HG02610 (cell line): ENCODE measurements around the gene GRIP1.

Experiments
- ATAC-seq: cut with Tn5 transposase; IDR thresholded peaks from one replicate; pipeline ENCODE4 v1.9.1; 2021; ENCODE audit warnings: mild to moderate bottlenecking, moderate library complexity; ENCODE audit not compliant: unreplicated experiment

The GRIP1 gene

GRCh38 chr12:66398931-66399910 lies 279.7 kb downstream of the GRIP1 start:
- no peak for ATAC-seq

GRCh38 chr12:66397574-66398290 lies 281.1 kb downstream of the GRIP1 start:
- no peak for ATAC-seq

DNA sequence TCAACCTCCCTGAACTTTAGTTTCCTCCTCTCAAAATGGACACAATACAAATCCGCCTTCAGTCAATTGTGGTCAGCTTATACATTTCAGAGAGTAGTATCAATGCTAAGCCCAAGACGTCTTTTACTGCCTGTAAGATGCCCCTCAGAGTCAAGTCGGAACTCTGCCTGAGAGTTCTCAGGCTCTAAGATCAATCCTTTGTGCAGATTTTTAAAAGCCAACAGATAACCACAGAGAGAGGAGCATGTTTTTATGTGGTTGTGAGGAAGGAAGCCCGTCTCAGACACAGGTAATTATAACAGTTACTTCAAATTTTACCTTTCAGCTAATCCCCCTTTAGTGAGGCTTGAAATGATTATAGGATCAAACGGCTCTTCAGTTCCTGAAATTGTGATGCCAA lies 285.0 kb downstream of the GRIP1 start:
- no peak for ATAC-seq

DNA sequence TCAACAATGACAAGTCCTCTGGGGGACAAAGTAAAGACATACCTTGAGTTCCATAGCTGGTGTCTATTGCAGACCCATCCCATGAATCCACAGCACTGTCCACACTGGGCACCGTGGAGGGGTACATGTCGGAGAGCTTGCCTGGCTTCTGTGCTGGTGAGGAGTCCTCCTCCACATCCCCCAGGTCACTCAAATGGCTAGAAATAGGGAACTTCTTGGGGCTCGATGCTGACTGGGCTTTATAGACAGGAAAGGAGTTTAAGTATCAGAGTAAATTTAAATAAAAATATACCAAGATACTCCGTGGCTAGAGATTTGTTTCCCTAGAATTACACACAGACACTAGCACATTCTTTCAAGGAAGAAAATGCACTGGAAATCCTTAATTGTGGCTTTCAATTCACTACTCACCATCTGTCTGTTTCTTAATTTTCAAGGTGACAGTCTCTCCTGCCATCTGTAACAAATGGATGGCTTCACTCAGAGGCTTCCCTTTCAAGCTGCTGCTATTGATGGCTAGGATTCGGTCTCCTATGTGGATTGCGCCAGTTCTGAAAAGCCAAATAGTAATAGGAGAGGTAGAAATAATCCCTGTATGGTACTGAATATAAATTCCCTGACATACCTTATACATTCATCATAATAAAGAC lies 286.5 kb downstream of the GRIP1 start:
- no peak for ATAC-seq

DNA sequence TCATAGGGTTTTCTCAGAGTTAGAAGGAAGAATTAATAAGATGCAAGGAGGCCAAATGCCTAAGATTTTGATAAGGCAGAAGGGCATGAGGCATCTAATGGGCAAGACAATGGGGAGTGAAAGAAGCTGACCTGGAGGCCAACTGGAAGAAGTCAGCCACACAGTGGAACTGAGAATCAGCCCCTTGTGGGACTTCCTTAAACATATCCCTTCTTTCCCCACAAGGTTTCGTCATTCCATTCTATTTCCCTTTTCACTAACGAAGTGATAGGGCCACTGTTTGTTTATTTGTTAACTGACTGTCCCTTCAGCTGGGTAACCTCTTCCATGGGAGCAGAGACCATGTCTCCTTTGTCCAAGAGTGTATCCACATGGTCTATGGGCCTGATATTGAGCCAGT lies 290.4 kb downstream of the GRIP1 start:
- ATAC-seq = no peak

DNA sequence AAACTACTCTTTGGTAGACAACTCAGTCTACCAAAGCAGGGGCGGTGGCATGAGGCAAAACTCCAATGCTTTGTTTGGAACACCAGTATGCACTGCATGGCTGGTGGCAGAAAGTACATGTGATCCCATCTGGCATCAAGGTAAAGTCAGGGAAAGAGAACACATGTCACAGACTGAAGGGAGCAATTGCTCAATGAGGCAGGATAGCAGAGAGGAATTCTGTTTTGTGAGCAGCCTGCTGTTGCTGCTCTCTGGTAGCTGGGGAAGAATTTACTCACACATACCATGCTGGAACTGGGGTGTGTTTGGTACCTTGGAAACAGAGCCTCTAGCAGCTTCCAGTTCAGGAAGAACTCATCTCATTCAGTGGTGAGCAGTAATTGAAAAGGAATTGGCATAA lies 291.8 kb downstream of the GRIP1 start:
- no peak for ATAC-seq

DNA sequence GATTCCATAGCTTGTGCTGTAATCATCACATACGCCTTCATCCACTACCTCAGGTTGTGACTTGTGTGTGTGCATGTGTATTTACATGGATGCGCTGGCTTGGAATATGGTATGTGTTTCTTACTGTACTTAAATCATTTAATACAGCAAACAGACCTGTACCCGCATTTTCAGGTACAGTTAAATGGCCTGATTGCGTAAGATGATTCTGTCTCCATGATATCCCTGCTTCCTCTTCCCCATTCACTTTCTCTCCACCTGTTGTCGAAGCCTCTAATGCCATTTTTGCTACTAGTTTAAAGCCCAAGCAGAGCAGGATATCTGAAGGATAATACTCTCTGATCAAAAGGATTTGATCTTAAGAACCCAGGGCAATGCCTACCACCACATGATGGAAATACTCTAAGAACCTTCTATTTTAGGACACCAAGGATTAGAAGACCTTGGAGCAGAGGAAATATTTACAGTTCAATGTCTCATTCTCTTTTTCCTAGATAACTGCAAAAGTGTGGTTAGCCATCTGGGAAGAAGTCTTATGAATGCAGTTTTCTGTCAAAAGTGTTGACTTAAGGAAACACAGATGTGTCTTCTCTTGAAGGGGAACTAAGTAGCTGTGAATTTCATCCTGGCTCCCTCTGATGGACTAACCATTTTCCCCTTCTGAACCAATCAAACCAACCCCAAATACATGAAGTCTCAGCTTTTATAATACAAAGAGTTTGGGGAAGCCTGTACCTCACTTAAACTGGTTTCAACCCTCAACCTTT lies 297.9 kb downstream of the GRIP1 start:
- ATAC-seq = no peak

- no peak for ATAC-seq
These were observed 299.3 kb downstream of the GRIP1 start for GRCh38 chr12:66379616-66380015.

DNA sequence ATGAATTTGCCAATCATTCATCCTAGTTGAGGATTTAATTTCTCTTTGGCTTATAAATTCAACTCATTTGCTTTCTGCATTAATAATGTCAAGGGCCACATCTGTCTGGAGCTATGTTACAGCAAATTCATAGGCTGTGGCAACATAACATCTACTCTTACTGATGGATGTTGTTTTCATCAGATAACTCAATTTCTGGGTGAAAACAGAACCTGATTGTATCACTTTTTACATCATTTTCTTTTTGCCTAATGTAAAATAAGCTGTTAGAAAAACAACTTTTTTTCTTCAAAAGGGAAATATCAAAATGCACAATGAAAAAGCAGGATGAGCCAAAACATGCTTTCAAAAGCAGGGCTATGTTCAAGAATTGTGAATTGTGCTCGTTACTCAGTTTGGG lies 303.3 kb downstream of the GRIP1 start:
- ATAC-seq = no peak

GRCh38 chr12:66371982-66372381 lies 306.9 kb downstream of the GRIP1 start:
- no peak for ATAC-seq

DNA sequence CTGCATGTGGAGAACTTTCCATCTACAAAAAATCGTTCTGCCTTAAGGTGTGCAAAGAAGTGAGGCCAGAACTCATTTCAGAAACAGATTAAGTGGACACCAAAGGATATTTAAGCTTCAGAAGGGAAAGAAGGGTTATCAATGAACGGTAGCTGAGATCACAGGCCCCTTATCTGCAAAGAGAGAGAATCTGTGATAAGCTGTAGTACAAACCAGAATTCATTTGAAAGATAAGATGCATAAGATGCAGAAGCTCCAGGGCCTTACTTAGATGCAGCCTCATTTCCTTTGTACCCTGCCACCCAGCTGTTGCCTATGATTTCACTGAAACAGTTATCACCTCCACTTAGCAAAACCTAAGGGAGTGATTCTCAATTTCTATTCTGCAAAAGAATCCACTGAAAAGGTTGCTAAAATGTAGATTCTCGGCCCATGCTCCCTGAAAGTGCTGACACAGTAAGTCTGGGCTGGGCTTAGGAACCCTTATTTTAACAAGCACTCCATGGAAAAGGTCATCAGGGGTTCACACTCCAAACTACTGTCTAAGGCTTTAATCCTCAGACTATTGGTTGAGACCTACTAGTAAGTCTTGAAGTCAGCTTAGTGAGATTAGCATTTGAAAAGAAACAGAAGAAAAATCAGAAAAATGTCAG lies 311.7 kb downstream of the GRIP1 start:
- no peak for ATAC-seq

- ATAC-seq = no peak
These were observed 313.0 kb downstream of the GRIP1 start for GRCh38 chr12:66365718-66366490.

- no peak for ATAC-seq
These were observed 317.2 kb downstream of the GRIP1 start for GRCh38 chr12:66361703-66362102.

GRCh38 chr12:66359300-66359699 lies 319.6 kb downstream of the GRIP1 start:
- no peak for ATAC-seq

DNA sequence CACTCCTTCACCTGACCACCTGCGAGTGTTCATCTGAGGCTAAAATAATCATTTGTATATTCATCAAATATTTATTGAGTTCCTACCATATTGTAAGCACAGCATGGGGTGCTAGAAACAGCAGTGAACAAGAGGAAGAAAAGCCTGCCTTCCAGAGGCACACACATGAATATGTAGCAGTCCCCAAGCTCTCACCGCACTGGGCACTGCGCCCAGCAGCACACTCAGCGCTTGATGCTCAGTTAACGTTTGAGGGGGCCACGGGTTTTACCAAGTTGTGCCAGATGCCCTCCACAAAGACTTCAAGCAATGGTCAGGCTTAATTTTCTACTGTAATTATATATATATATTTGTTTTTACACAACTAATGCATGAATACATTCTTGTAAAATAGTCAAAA lies 324.6 kb downstream of the GRIP1 start:
- no peak for ATAC-seq

GRCh38 chr12:66352899-66353298 lies 326.0 kb downstream of the GRIP1 start:
- no peak for ATAC-seq

DNA sequence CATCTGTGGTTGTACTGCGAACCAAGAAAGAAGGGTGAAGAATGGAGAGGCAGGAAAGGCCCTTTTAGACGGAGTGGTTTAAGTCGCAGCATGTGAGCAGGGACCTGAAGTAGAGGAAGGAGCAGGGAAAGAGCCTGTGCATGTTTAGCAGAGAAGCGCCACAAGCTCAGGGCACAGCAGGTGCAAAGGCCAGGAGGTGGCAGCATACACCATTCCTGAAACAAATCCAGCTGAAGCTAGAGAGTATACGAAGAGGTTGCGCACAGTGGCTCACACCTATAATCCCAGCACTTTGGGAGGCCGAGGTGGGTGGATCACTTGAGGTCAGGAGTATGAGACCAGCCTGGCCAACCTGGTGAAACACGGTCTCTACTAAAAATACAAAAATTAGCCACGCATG lies 326.7 kb downstream of the GRIP1 start:
- no peak for ATAC-seq

- ATAC-seq = no peak
These were observed 327.6 kb downstream of the GRIP1 start for GRCh38 chr12:66351301-66351700.

DNA sequence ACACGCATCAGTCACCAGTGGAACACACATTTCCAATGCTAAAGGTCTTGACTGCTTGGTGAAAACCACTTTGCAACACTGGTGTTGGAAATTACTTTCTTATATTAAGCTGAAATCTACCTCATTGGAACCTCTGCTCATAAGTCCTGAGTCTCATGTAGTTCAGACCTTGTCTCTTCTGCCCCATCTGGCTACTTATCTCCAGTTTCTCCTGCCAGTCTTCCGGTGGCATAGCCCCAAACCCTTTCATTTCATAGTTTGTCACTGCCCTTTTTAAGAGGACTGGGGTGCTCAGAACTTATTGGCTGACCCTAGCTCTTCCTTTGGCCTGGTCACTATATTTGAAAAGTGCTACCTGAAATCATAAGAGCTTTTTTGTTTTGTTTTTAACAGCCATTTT lies 332.9 kb downstream of the GRIP1 start:
- no peak for ATAC-seq

DNA sequence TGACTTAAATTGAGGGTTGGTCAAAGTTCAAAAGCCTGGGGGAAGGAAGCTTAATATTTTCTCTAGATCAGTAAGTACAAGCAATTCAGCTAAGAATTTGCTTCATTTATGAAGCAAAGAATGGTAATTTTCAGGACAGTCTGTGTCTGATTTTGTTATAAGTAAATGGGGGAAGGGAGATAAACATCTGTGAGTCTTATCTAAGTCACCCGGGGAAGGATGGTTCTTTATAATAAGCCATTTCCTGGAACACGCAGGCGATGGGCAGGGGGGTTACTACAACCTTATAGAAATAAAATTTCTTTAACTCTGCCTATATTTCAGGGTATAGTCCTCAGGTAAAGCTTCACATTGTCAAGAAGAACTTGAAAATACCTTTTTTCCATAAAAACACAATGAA lies 333.7 kb downstream of the GRIP1 start:
- ATAC-seq = no peak
